Erythroblast (primary cell): Measurements from ENCODE around the gene ZNF277.

Experiments used
- GATA1 ChIP-seq: IDR thresholded peaks from 2 replicates; pipeline ENCODE4 v1.6.1; 2011; ENCODE audit warnings: low read depth, mild to moderate bottlenecking, control low read depth, low read length, moderate library complexity
- POLR2A ChIP-seq: IDR thresholded peaks from 2 replicates; pipeline ENCODE4 v1.6.1; 2011; ENCODE audit warnings: mild to moderate bottlenecking, low read length

- no peak for TF ChIP-seq POLR2A
- TF ChIP-seq GATA1: no peak
Observed at GRCh38 chr7:112185005-112185834, 21.3 kb upstream of the ZNF277 start.
